OCI-LY7 (cell line): ENCODE results near the gene SOX5. TPM values are rescaled to one million over a fixed set of nuclear protein-coding genes. Genes with fewer than 3 reads are reported as not detected.

Experiments
- BruUV-seq: library from RNA; stranded (reverse); fragments of 400-500 nt; replicated peaks from 2 replicates; lab custom pipeline; 2021; lab: Mats Ljungman, UMichigan
- CTCF ChIA-PET: fragments of 300-600 bp; sonication (Branson Sonifier 250); formaldehyde crosslinking; loops from one replicate; lab custom pipeline; 2022; ENCODE audit warnings: antibody characterized with exemption; ENCODE audit not compliant: unreplicated experiment; lab: Charles Lee
- POLR2A ChIA-PET: fragments of 300-600 bp; sonication (Branson Sonifier 250); formaldehyde crosslinking; loops from one replicate; lab custom pipeline; 2022; ENCODE audit warnings: antibody characterized with exemption; lab: Charles Lee
- DNase-seq: peaks from one replicate; pipeline ENCODE4 v3.0.0-alpha.2; 2015; ENCODE audit warnings: low spot score
- H2AFZ ChIP-seq: fragments of 200-600 bp; sonication (generic), shearing (Covaris generic); 2 replicates; pipeline ENCODE4 v1.6.1; 2014; ENCODE audit warnings: mild to moderate bottlenecking, antibody characterized with exemption, low read length, moderate library complexity
- H3K27ac ChIP-seq: fragments of 200-600 bp; sonication (generic); 2 replicates; pipeline ENCODE4 v1.5.1; 2014; ENCODE audit warnings: mixed run types, low read depth, mild to moderate bottlenecking, moderate library complexity, low read length, inconsistent platforms; ENCODE audit not compliant: poor library complexity, severe bottlenecking
- H3K36me3 ChIP-seq: fragments of 200-600 bp; sonication (generic); 2 replicates; pipeline ENCODE4 v1.6.1; 2014; ENCODE audit warnings: mild to moderate bottlenecking, antibody characterized with exemption, low read length, moderate library complexity, mixed read lengths; ENCODE audit not compliant: insufficient read depth
- H3K4me1 ChIP-seq: fragments of 200-600 bp; sonication (generic); 2 replicates; pipeline ENCODE4 v1.5.1; 2014; ENCODE audit warnings: mild to moderate bottlenecking, low read length; ENCODE audit not compliant: insufficient read depth, poor library complexity, severe bottlenecking
- H3K4me2 ChIP-seq: fragments of 200-600 bp; sonication (generic); 2 replicates; pipeline ENCODE4 v1.6.1; 2014; ENCODE audit warnings: mild to moderate bottlenecking, low read length
- H3K4me3 ChIP-seq: fragments of 200-600 bp; sonication (generic); 2 replicates; pipeline ENCODE4 v1.5.1; 2014; ENCODE audit warnings: mild to moderate bottlenecking, low read depth, low read length; ENCODE audit not compliant: poor library complexity, severe bottlenecking
- H3K79me2 ChIP-seq: fragments of 200-600 bp; sonication (generic); 2 replicates; pipeline ENCODE4 v1.6.1; 2016; ENCODE audit warnings: low read depth, mild to moderate bottlenecking, low read length, moderate library complexity, mixed read lengths; ENCODE audit not compliant: insufficient read depth
- H3K9me2 ChIP-seq: fragments of 200-600 bp; sonication (generic); 2 replicates; pipeline ENCODE4 v1.6.1; 2016; ENCODE audit warnings: mild to moderate bottlenecking, low read length, mixed read lengths; ENCODE audit not compliant: insufficient read depth
- H3K9me3 ChIP-seq: fragments of 200-600 bp; sonication (generic); 2 replicates; pipeline ENCODE4 v1.6.1; 2014; ENCODE audit warnings: mild to moderate bottlenecking, mixed run types, low read length, mixed read lengths
- H4K20me1 ChIP-seq: fragments of 200-600 bp; sonication (generic); 2 replicates; pipeline ENCODE4 v1.6.1; 2014; ENCODE audit warnings: mild to moderate bottlenecking, antibody characterized with exemption, low read length, moderate library complexity, mixed read lengths; ENCODE audit not compliant: insufficient read depth
- EZH2phosphoT487 ChIP-seq: fragments of 200-600 bp; sonication (generic); IDR thresholded peaks from 2 replicates; pipeline ENCODE4 v1.6.1; 2018; ENCODE audit warnings: low read depth, borderline replicate concordance, mild to moderate bottlenecking, mixed run types, antibody characterized with exemption, low read length, moderate library complexity, mixed read lengths
- intact Hi-C: fragments of 100-400 bp; cut with micrococcal nuclease; formaldehyde crosslinking; loops from one replicate; pipeline ENCODE4 v1.10.0; 2022; ENCODE audit not compliant: unreplicated experiment
- total RNA-seq, 2 experiments: library from RNA; depleted of rRNA in 1 of 2; stranded (reverse); fragments of >200 nt in 1 of 2; shearing (Covaris generic) in 1 of 2; gene quantifications; 2 replicates each; pipeline ENCODE4 v1.2.3, GENCODE V29; 2014 to 2022
- TF ChIP-seq, protein P1 (sequence below): fragments of 200-600 bp; sonication (generic); conservative IDR thresholded peaks from 2 replicates; pipeline ENCODE4 v1.5.1; 2014; ENCODE audit warnings: mild to moderate bottlenecking, antibody characterized with exemption, low read length, moderate library complexity, mixed read lengths

Gene SOX5
- total RNA-seq, 2 experiments from 2014 or later: 0.16 TPM; not detected in 1

DNA sequence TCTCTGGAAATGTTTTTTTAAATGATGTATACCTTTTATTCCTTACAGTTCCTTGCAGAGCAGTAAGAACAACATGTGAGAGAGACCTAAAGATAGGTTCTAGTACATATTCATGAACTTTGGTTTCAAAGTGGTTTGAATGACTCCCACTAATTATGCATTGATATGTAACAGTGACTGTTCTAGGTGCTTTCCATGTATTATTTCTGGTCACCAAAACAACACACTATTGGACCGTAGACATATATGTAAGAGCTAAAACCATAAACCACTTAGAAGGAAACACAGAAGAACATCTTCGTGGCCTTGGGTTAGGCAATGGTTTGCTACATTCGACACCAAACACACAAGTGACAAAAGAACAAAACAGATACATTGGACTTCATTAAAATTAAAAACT lies 37.9 kb downstream of the SOX5 start:
- no peak overlapping the region for H3K4me2 ChIP-seq
- no peak overlapping the region for H3K4me3 ChIP-seq
- intact Hi-C loops: no loop called here
- BruUV-seq: no TSS peak
- no peaks in the 10 kb centered on the region for H3K4me1 ChIP-seq
- H3K9me2 ChIP-seq: no peaks in the 10 kb centered on the region
- no peak for DNase-seq
- H3K79me2 ChIP-seq: no peaks in the 10 kb centered on the region
- H2AFZ ChIP-seq: no peak overlapping the region
- H4K20me1 ChIP-seq: no peaks in the 10 kb centered on the region
- no peak overlapping the region for H3K27ac ChIP-seq
- POLR2A ChIA-PET: no interaction called here
- TF ChIP-seq EZH2phosphoT487: no peak
- no peaks in the 10 kb centered on the region for H3K9me3 ChIP-seq
- no peaks in the 10 kb centered on the region for H3K36me3 ChIP-seq
- CTCF ChIA-PET: no interaction called here

DNA sequence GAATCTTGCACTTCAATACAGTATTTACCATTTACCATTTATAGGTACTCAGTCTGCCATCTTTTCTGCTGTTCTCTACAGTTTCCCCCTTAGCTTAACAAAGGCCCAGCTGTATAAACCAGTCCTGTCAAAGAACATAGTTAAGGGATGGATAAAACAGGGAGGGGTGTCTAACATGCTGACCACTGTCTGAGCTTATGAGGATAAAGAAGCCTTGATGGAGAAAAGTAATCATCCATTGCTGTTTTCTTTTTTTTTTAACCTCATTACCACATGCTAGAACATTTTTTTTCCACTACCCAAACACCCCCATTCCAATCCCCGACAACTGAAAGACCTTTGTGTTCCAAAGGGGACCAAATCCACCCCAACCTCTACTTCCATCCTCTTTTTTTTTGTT lies 39.9 kb downstream of the SOX5 start:
- Histone ChIP-seq H3K79me2 (no peaks in the 10 kb centered on the region), H3K9me2 (no peaks in the 10 kb centered on the region), H3K4me2 (no peak overlapping the region), H4K20me1 (no peaks in the 10 kb centered on the region), H3K36me3 (no peaks in the 10 kb centered on the region), H3K4me1 (no peaks in the 10 kb centered on the region), H3K4me3 (no peak overlapping the region), H3K27ac (no peak overlapping the region), H3K9me3 (no peaks in the 10 kb centered on the region), H2AFZ (no peak overlapping the region)
- POLR2A ChIA-PET: no interaction called here
- BruUV-seq: no TSS peak
- CTCF ChIA-PET: no interaction called here
- DNase-seq: no peak
- intact Hi-C loops: no loop called here
- no peak for TF ChIP-seq EZH2phosphoT487

DNA sequence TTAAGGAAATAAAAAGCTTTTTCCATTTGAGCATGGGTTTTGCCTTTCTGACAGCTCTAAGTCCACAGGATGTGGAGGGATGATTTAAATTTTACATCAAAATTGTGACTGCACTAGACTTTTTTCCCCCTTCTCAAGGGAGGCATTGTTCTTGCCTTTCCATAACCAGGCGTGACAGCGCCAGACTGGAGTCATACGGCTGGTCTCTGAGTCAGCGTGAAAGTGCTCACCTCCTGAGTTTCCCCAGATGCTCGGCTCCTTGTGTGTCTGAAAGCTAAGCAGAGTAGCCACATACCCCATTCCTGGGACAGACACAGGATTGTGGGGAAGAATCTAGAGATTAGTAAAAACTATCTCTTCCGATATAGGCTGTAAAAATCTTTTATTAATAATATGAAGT lies 43.1 kb downstream of the SOX5 start:
- no peak for DNase-seq
- TF ChIP-seq, protein P1, sequence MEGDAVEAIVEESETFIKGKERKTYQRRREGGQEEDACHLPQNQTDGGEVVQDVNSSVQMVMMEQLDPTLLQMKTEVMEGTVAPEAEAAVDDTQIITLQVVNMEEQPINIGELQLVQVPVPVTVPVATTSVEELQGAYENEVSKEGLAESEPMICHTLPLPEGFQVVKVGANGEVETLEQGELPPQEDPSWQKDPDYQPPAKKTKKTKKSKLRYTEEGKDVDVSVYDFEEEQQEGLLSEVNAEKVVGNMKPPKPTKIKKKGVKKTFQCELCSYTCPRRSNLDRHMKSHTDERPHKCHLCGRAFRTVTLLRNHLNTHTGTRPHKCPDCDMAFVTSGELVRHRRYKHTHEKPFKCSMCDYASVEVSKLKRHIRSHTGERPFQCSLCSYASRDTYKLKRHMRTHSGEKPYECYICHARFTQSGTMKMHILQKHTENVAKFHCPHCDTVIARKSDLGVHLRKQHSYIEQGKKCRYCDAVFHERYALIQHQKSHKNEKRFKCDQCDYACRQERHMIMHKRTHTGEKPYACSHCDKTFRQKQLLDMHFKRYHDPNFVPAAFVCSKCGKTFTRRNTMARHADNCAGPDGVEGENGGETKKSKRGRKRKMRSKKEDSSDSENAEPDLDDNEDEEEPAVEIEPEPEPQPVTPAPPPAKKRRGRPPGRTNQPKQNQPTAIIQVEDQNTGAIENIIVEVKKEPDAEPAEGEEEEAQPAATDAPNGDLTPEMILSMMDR: no peak
- H4K20me1 ChIP-seq: no peaks in the 10 kb centered on the region
- no peak overlapping the region for H2AFZ ChIP-seq
- H3K4me3 ChIP-seq: no peak overlapping the region
- H3K4me1 ChIP-seq: no peaks in the 10 kb centered on the region
- BruUV-seq: no TSS peak
- H3K4me2 ChIP-seq: no peak overlapping the region
- no peaks in the 10 kb centered on the region for H3K79me2 ChIP-seq
- no peaks in the 10 kb centered on the region for H3K36me3 ChIP-seq
- intact Hi-C loops: no loop called here
- CTCF ChIA-PET: no interaction called here
- no peaks in the 10 kb centered on the region for H3K9me3 ChIP-seq
- H3K9me2 ChIP-seq: no peaks in the 10 kb centered on the region
- POLR2A ChIA-PET: no interaction called here
- H3K27ac ChIP-seq: no peak overlapping the region

DNA sequence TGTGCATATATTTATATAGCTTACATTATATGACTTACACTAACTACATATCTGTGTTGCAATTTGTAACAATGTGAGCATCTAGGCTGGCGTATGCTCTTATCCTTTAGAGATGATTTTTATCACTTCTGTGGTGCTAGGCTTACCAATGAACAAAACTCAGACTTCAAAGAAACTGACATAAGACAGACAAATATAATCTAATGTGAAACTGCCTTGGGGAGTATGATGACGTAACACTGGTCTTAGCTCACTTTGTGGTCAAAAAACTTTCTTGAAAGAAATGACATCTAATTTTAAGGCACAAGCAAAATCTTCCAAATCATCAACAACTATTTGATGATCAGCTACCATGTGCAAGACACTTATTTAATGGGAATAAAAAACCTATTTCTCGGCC lies 50.0 kb downstream of the SOX5 start:
- POLR2A ChIA-PET: interaction anchor here (0.7 kb wide), 2 partner anchors 15 to 159 kb away, joined by 3 to 5 read pairs; no protein-coding TSS in a partner anchor
- TF ChIP-seq EZH2phosphoT487: no peak
- TF ChIP-seq, protein P1: no peak
- Histone ChIP-seq H3K9me2 (no peaks in the 10 kb centered on the region), H3K4me1 (no peaks in the 10 kb centered on the region), H3K79me2 (no peaks in the 10 kb centered on the region), H3K4me2 (no peak overlapping the region), H3K4me3 (no peak overlapping the region), H4K20me1 (no peaks in the 10 kb centered on the region), H3K36me3 (no peaks in the 10 kb centered on the region), H3K9me3 (no peaks in the 10 kb centered on the region), H3K27ac (no peak overlapping the region), H2AFZ (no peak overlapping the region)
- no TSS peak for BruUV-seq
- intact Hi-C loops: no loop called here
- no peak for DNase-seq
- CTCF ChIA-PET: no interaction called here
